B cell (primary cell): ENCODE results near the gene DUT. TPM values are rescaled to one million over a fixed set of nuclear protein-coding genes. Genes with fewer than 3 reads are reported as not detected.

Source experiments
- ATAC-seq: fragments of 200-7000 bp; cut with Tn5 transposase; one replicate; pipeline ENCODE4 v1.10.0; 2021; ENCODE audit warnings: low read depth, mild to moderate bottlenecking, moderate number of reproducible peaks, moderate library complexity
- CTCF ChIA-PET: fragments of 350-600 bp; sonication (Branson Sonifier 250); formaldehyde crosslinking; loops from one replicate; lab custom pipeline; 2021; ENCODE audit warnings: antibody characterized with exemption, inconsistent platforms; lab: Charles Lee
- POLR2A ChIA-PET: fragments of 350-600 bp; sonication (Branson Sonifier 250); formaldehyde crosslinking; loops from one replicate; lab custom pipeline; 2021; ENCODE audit warnings: antibody characterized with exemption; lab: Charles Lee
- DNase-seq: peaks from one replicate; pipeline ENCODE4 v3.0.0; 2013
- H2AFZ ChIP-seq: 2 replicates; pipeline ENCODE4 v1.6.1; 2012; ENCODE audit warnings: mild to moderate bottlenecking, low read depth, low read length; ENCODE audit not compliant: insufficient read depth, poor library complexity, severe bottlenecking
- H3K27ac ChIP-seq, 2 donors: 1 replicate in 1 of 2; 2 replicates in 1 of 2; pipeline ENCODE4 v1.5.1; 2012 to 2013; ENCODE audit warnings: low read length in 2 of 2, mild to moderate bottlenecking in 2 of 2, moderate library complexity in 1 of 2
- H3K27me3 ChIP-seq, 4 experiments: fragments of 200-600 bp in 1 of 4; sonication (generic) in 1 of 4; replicated peaks in 1 of 4; 1 replicate in 2 of 4; 2 replicates in 2 of 4; pipeline versions ENCODE4 v1.6.1 to v1.7.0; 2013 to 2016; ENCODE audit warnings: low read length in 3 of 4, mild to moderate bottlenecking in 2 of 4, mixed read lengths in 1 of 4, moderate library complexity in 1 of 4; ENCODE audit not compliant: insufficient read depth in 4 of 4, control insufficient read depth in 3 of 4; ENCODE audit errors: control extremely low read depth in 1 of 4
- H3K36me3 ChIP-seq, 2 experiments: replicated peaks in 1 of 2; 1 replicate in 1 of 2; 2 replicates in 1 of 2; pipeline versions ENCODE4 v1.6.1 to v1.7.1; 2013; ENCODE audit warnings: low read length in 1 of 2; ENCODE audit not compliant: insufficient read depth in 2 of 2, control insufficient read depth in 1 of 2; ENCODE audit errors: control extremely low read depth in 1 of 2, extremely low read depth in 1 of 2
- H3K4me1 ChIP-seq, 2 donors: fragments of 200-600 bp in 1 of 2; sonication (generic) in 1 of 2; 1 replicate in 1 of 2; 2 replicates in 1 of 2; pipeline versions ENCODE4 v1.5.1 to v1.6.1; 2013 to 2017; ENCODE audit warnings: low read length in 2 of 2; ENCODE audit not compliant: control insufficient read depth in 2 of 2, insufficient read depth in 2 of 2
- H3K4me2 ChIP-seq: replicated peaks from 2 replicates; pipeline ENCODE3; 2012; ENCODE audit warnings: mild to moderate bottlenecking, low read depth, low read length; ENCODE audit not compliant: poor library complexity, severe bottlenecking
- H3K4me3 ChIP-seq, 5 experiments: fragments of 200-600 bp in 1 of 5; sonication (generic) in 1 of 5; 1 replicate in 3 of 5; 2 replicates in 2 of 5; pipeline versions ENCODE4 v1.5.1 to v1.7.0; 2011 to 2016; ENCODE audit warnings: low read length in 4 of 5, mild to moderate bottlenecking in 4 of 5, low read depth in 2 of 5, control low read depth in 1 of 5, moderate library complexity in 1 of 5; ENCODE audit not compliant: insufficient read depth in 1 of 5; ENCODE audit errors: control extremely low read depth in 1 of 5, extremely low read depth in 1 of 5
- H3K79me2 ChIP-seq: fragments of 200-600 bp; sonication (generic); one replicate; pipeline ENCODE4 v1.6.0; 2016; ENCODE audit warnings: low read length; ENCODE audit not compliant: control insufficient read depth, insufficient read depth
- H3K9ac ChIP-seq: fragments of 200-600 bp; sonication (generic); 2 replicates; pipeline ENCODE4 v1.6.1; 2017; ENCODE audit warnings: mild to moderate bottlenecking, low read length, moderate library complexity
- H3K9me3 ChIP-seq, 3 donors: one replicate each; pipeline versions ENCODE4 v1.6.1 to v1.7.1; 2013; ENCODE audit warnings: low read length in 2 of 3; ENCODE audit not compliant: control insufficient read depth in 2 of 3, insufficient read depth in 1 of 3; ENCODE audit errors: control extremely low read depth in 1 of 3
- H4K20me1 ChIP-seq: 2 replicates; pipeline ENCODE4 v1.6.0; 2012; ENCODE audit warnings: mild to moderate bottlenecking, low read length; ENCODE audit not compliant: insufficient read depth, control insufficient read depth, poor library complexity, severe bottlenecking
- H3K27ac Mint-ChIP-seq: one replicate; pipeline ENCODE4 v1.8.0; 2021; ENCODE audit warnings: mixed read lengths
- H3K27me3 Mint-ChIP-seq: one replicate; pipeline ENCODE4 v1.8.0; 2021; ENCODE audit warnings: mixed read lengths
- H3K4me1 Mint-ChIP-seq: one replicate; pipeline ENCODE4 v1.8.0; 2021; ENCODE audit warnings: mixed read lengths
- H3K4me3 Mint-ChIP-seq: one replicate; pipeline ENCODE4 v1.8.0; 2021; ENCODE audit warnings: mixed read lengths
- H3K9me3 Mint-ChIP-seq: one replicate; pipeline ENCODE4 v1.8.0; 2022; ENCODE audit warnings: mixed read lengths; ENCODE audit not compliant: insufficient read depth
- CTCF ChIP-seq: fragments of 200-600 bp; IDR thresholded peaks from one replicate; pipeline ENCODE4 v1.8.0; 2022; ENCODE audit warnings: antibody characterized with exemption, mild to moderate bottlenecking
- EZH2 ChIP-seq: IDR thresholded peaks from 2 replicates; pipeline ENCODE4 v1.6.1; 2012; ENCODE audit warnings: borderline replicate concordance, low read depth, mild to moderate bottlenecking, moderate library complexity, low read length; ENCODE audit not compliant: insufficient read depth, poor library complexity, severe bottlenecking
- WGBS: methylation state at CpG from one replicate; pipeline ENCODE4 v1.1.5; 2013; ENCODE audit warnings: missing lambda C conversion rate; ENCODE audit not compliant: insufficient coverage; 5-methylcytosine and 5-hydroxymethylcytosine counted together
- intact Hi-C: fragments of 100-400 bp; cut with micrococcal nuclease; formaldehyde crosslinking; loops from one replicate; pipeline ENCODE4 v1.10.0; 2022
- polyA minus RNA-seq: library from RNA; depleted of rRNA, polyadenylated mRNA; stranded (reverse); fragments of >200 nt; gene quantifications from 2 replicates; pipeline ENCODE4 v1.2.3, GENCODE V29; 2012
- polyA plus RNA-seq: library from polyadenylated mRNA; depleted of rRNA; stranded (reverse); fragments of >200 nt; gene quantifications from 2 replicates; pipeline ENCODE4 v1.2.3, GENCODE V29; 2012
- total RNA-seq, 2 donors: library from RNA; stranded (reverse); fragments of 120-200 nt in 1 of 2; gene quantifications; 1 replicate in 1 of 2; 2 replicates in 1 of 2; pipeline versions ENCODE4 v1.2.3 to v1.2.4, GENCODE V29; 2013 to 2022

The DUT gene
- total RNA-seq (84.7 and 89.8 TPM in 2 replicates), polyA plus RNA-seq (59.5 and 69.3 TPM in 2 replicates), polyA minus RNA-seq (32.7 and 45.2 TPM in 2 replicates)
- total RNA-seq (2013): 108 TPM

GRCh38 chr15:48330855-48331795, at the start of gene DUT:
Gene DUT, plus strand, starts transcription at chr15:48331429. Its CDS starts 87 bp downstream, at chr15:48331516.
- ChIA-PET CTCF (no interaction called here), POLR2A (interaction anchor here (0.6 kb wide), 1 partner anchor 484 kb away, joined by 3 read pairs; no protein-coding TSS in a partner anchor)
- peaks cover 15 to 17% of the 10 kb centered on the region in 2 donors for H3K4me1 ChIP-seq
- WGBS: under 1% methylated on average over 83 of the region's 89 CpGs
- intact Hi-C loops: loop anchor here (1.0 to 2.0 kb wide), 4 partner anchors 152 to 1290 kb away; partner anchors contain the start of genes CEP152, DTWD1, FAM227B and MYEF2
- ATAC-seq: peak; percentile 78
- no peaks in the 10 kb centered on the region for H3K9me3 ChIP-seq
- H3K79me2 ChIP-seq: no peaks in the 10 kb centered on the region
- H3K27ac ChIP-seq: peak within 1 kb of the TSS; percentile 83 to 90
- TF ChIP-seq EZH2 (no peak), CTCF (no peak)
- peaks cover 4 to 10% of the 10 kb centered on the region in 2 experiments for H3K36me3 ChIP-seq
- Mint-ChIP-seq H3K27ac (peak within 1 kb of the TSS; percentile 95), H3K9me3 (no peaks in the 10 kb centered on the region), H3K4me3 (peak within 1 kb of the TSS; percentile 94), H3K4me1 (peaks cover 25% of the 10 kb centered on the region), H3K27me3 (no peaks in the 10 kb centered on the region)
- H3K4me3 ChIP-seq: peak within 1 kb of the TSS; percentile 76 to 90 (median 77)
- H2AFZ ChIP-seq: peak within 1 kb of the TSS; percentile 84
- H3K27me3 ChIP-seq: no peaks in the 10 kb centered on the region
- DNase-seq: peak; percentile 89
- no peaks in the 10 kb centered on the region for H4K20me1 ChIP-seq
- peak within 1 kb of the TSS; percentile 90 for H3K4me2 ChIP-seq
- H3K9ac ChIP-seq: peak within 1 kb of the TSS; percentile 82
